Right renal pelvis (tissue), 4 donors: ENCODE data around the gene PARD3. TPM values are rescaled to one million over a fixed set of nuclear protein-coding genes. Genes with fewer than 3 reads are reported as not detected.
"Not testable (repeated sequence)": the region's sequence is repeated elsewhere in the genome, so short reads cannot be mapped to it uniquely, and the experiment has no call there.

ENCODE experiments used
- DNase-seq, 4 donors: peaks; one replicate each; pipeline ENCODE4 v3.0.0-alpha.2; 2013; ENCODE audit warnings: low read depth in 4 of 4, low spot score in 3 of 4, missing footprints in 1 of 4
- polyA plus RNA-seq, 4 donors: library from polyadenylated mRNA; unstranded; fragments of 120-200 nt; gene quantifications; one replicate each; pipeline ENCODE4 v1.2.1, GENCODE V29; 2013; ENCODE audit not compliant: insufficient read length in 4 of 4

PARD3 gene
- polyA plus RNA-seq, 4 donors: 62.1 to 76.2 (median 71.3) TPM

DNA sequence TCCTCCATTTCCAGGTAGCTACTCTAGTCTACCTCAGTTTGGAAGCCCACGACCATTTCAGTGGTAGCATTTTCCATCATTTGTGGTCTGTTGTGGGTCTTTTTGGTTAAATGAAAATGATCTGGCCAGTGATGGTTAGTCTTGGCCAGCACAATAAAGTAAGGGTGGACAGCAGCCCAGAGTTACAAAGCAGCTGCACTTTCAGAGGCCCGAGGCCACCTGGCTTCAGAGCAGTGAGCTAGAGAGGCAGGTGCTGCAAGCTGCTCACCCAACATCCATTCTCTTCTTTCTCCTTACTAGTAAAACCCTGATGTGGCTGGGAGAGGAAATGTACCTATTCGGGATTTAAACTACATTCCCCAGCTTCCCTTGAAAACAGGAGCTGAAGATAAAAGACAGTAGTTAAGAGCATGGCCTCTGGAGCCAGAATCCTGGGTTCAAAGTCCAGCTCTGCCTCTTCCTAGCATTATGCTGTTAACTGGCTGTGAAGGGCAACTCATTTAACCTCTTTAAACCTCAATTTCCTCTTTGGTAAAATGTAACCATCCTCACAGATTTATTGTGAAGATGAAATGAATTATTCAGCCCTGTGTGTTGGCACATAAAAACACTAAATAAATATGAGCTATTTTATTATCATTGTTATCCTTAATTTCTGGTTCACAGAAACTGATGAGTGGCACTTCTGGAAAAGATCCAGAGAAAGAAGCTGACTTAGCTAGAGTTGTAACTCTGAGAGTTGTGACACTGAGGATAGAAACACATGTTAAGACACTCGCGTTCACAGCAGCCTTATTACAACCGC is 517.4 kb downstream of the PARD3 start:
- DNase-seq: no peak

GRCh38 chr10:34295142-34295548 is 520.0 kb downstream of the PARD3 start:
- no peak for DNase-seq

DNA sequence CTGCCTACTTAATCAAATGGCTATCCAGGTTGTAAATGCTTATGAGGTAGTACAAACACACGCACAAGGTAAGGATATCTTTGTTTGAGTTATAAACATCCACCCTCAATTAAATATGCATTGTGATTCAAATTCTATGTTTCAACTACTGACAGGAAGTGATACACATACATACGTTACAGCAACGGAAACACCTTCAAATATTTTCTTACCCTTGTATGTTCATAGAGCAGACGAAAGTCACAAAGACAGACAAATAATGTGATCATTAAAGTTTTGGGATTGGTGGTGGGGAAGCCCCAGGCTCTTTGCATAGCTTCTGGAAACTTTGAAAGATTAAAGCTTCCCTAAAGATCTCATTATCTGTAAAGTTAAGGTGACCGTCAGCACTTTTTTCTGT is 521.0 kb downstream of the PARD3 start:
- DNase-seq: no peak

DNA sequence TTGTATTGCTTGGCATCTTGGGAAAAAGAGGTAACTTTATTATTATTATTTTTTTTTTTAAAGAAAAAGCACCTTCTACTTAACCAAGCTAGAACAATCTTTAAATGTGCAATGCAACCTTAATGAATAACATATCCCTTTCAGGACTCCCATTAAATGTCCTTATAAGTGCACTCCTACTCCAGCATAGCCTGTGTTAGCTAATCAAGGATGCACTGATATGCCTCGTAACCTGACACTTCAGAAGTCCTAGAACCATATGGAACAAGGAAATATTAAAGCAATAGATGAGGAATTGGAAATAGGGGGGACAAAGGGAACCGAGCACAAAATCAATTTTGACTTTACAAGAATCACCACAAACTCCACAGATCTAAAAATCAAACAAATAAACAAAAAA is 522.4 kb downstream of the PARD3 start:
- no peak for DNase-seq

DNA sequence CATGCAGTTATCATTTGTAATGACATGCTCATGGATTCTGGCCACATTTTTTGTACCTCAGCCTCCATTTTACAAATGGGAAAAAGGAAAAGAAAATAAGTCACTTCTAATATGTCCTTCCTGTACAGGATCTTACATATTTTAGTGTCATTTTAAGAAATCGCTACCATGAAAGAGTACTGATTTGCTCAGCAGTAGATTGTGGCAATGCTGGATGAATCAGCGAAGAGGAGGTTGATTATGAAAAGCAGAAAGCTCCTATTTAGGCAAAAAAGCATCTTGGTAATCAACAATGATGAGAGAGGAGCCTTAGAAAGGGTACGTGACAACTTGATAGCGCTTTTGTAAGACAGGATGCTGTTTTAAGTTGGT is 522.9 kb downstream of the PARD3 start:
- no peak for DNase-seq

DNA sequence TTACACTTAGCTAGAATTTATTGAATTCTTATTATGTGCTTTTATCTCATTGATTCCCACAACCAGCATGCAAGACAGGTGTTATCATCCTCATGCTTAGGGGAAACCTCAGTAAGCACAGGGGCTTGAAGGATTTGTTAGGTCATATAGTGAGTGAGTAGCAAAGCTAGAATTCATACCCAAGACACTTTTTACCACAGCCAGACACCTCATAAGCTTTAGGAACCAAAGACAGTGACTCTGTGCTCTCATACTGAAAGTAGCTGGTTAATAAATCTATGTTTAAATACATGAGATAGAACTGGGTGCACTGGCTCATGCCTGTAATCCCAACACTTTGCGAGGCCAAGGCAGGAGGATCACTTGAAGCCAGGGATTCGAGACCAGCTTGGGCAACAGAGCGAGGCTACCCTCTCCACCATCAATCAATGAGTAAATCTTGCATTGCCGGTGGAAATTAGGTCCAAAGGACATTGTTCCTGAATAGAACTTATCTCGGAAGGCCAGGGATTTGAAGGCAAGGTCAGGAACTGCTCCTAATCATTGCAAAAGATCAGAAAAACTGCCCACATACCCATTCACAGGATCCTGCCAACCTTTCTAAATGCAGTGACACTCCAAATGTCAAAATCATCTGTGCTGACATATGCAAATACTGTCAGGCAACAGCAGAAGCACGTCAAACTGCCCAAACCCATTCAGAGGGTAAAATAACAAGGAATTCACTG is 523.5 kb downstream of the PARD3 start:
- no peak for DNase-seq

DNA sequence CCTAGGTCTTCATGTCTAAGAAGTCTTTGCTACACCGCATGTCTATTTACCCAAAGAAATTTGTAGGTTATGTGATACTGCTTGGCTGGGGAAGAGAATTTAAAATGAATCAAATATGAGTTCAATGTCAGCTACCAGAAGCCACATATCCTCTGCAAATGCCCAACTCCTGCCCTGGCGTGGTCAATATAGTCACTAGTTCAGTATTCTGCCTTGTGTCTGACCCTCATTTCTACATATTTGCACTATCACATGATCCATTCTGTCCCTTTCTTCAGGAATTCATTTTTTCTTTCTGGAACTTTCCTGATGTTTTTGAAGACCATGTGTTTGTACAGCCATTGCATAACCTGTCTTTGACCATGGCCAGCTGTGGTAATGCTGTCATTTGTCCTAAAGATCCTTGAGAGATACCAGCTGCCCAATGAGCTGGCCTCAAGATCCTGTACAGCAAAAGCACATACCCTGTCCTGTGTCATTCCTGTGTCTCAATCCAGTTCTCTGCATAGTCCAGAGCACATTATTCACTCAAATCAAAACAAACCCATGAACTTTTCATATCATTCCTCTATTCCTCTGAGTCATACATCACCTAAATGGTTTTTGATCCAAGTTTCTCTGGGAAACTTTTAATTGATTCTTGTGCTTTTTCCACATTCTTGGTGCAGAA is 524.5 kb downstream of the PARD3 start:
- no peak for DNase-seq

GRCh38 chr10:34288634-34289033 is 526.5 kb downstream of the PARD3 start:
- DNase-seq: no peak

DNA sequence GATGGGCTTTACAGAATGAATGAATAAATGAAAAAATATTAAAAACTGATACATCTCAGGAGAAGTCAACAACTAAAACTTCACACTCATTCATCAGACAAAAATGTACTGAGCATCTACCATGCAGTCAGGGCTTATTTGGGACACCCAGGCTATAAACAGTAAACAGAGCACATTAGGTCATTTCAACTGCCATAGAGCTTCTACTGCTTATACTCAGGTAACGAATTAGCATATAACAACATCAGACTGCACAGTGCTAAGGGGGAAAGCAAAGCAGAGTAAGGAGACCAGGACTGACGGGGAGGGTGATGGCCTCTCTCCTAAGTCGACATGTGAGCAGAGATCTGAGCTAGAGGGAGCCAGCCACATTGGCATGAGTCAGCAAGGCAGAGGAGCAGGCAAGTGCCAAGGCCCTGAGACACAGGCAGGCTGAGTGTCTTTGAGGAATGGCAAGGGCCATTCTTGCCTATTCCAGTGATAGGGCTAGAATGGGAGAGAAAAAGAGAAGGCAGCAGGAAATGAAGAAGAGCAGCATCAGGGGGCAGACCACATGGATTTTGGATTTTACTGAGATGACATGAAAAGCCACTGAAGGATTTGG is 528.9 kb downstream of the PARD3 start:
- no peak for DNase-seq

GRCh38 chr10:34281661-34282582 is 533.2 kb downstream of the PARD3 start:
- no peak for DNase-seq

DNA sequence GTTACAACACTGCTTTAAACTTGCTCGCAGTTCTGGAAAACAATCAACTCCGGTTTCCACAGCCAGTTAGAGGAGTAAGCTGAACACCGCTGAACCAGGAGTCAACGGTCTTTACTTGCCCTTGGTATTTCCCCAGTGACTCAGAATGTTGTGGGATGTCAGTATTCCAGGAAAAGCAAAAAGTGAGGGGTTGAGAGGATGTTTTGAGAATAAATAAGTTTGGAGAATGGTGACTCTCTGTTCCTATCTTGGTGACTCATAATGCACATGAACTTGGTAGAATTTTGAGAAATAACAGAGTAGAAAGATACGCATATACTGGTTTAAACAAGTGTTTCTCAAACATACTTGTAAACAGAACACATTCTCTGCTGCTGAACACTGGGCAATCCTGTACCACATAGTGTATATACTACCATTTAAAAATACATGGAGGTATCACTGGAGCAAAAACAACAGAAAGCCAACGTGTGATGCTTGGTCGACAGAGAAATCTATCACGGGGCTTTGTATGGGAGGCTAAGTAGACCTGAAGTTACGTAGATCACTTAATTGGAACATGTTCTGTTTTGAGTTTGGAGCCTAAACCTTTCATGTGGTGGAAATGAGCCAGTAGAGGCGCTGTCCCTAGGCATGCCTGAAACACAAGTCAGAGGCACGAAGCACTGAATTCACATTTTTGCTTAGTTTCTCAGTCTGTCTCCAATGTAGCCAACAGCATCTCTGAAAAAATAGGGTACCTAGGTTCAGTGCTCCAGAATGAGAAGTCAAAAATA is 534.3 kb downstream of the PARD3 start:
- no peak for DNase-seq

- no peak for DNase-seq
Observed at GRCh38 chr10:34275626-34276130, 539.4 kb downstream of the PARD3 start.

DNA sequence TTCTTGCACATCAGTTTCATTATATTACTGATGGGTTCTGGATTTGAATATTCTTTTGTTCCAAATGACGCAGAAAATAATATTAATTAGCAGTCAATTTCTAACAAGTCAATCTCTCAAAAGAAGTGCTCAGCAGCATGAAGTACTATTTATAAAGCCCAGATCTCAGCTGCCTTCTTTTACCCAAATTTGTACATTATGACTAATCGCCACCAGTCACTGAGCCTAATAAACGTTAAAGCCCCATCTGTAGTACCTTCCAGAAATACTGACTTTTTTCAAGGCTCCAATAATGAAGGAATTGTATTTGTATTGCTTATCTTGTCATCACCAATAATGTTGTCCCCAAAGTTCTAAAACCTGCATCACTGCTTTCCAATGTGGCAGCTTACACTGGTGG is 540.2 kb downstream of the PARD3 start:
- no peak for DNase-seq

DNA sequence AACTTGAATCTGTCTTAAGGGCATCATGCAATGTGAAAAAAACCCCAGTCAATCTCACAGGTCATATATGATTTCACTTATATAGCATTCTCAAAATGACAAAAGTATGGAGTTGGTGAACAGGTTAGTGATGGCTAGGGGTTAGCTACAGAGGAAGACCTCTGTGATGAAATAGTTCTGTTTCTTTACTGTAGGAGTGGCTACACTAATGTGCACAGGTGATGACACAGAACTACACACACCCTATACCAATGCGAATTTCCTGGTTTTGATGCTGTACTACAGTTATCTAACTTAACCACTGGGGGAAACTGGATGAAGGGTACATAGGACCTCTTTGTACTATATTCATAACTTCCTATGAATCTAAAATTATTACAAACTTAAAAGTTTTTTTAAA is 541.8 kb downstream of the PARD3 start:
- DNase-seq: no peak

DNA sequence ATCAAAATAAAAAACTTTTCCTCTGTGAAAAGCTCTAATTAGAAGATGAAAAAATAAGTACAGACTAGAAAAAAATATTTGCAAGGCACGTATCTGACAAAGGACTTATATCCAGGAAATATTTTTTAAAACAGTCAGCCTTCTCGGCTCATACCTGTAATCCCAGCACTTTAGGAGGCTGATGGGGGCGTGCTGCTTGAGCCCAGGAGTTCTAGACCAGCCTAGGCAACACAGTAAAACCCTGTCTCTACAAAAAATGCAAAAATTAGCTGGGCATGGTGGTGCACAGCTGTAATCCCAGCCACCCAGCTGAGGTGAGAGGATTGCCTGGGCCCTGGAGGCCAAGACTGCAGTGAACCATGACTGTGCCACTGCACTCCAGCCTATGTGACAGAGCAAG is 542.8 kb downstream of the PARD3 start:
- no peak for DNase-seq

DNA sequence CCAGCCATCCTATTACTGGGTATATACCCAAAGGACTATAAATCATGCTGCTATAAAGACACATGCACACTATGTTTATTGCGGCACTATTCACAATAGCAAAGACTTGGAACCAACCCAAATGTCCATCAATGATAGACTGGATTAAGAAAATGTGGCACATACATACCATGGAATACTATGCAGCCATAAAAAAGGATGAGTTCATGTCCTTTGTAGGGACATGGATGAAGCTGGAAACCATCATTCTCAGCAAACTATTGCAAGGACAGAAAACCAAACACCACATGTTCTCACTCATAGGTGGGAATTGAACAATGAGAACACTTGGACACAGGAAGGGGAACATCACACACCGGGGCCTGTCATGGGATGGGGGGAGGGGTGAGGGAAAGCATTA is 546.7 kb downstream of the PARD3 start:
- not testable (repeated sequence) for DNase-seq

DNA sequence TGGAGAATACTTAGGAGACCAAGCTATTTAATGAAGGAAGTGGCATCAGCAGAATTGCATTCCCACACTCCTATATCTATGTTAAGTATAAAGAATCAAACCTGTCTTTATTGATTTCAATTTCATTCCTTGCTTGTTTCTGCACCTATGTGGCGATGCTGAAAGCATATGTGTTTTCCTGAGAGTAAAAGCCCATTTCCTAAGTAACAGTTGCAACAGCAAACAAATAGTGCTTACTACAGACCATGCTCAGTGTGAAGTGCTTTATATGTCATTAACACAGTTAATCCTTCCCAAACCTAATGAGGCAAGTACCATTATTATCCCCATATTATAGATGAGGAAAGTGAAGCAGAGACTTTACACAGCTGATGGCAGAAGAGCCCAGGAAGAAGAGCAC is 552.1 kb downstream of the PARD3 start:
- DNase-seq: no peak

- no peak for DNase-seq
Observed at GRCh38 chr10:34260904-34261303, 554.2 kb downstream of the PARD3 start.

DNA sequence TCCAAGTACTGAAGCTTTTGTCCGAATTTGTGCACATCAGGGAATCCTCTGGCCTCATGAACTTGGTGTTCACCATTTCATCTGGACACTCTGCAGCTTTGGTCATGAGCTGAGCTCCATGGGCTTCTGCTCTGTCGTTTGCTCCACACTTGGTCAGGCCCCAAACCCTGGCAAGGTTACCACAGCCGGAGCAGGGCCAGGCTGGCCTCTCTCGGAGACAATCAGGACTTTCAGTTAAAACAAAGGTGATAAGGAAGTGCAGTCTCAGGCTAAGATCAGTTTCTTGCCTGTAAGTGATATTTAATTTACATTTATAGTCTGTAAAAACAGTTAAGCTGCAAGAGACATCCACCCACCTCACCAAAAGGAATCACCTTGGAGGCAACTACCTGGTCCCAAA is 558.9 kb downstream of the PARD3 start:
- no peak for DNase-seq
